ENCODE data around the gene DGKB.
A peak's percentile ranks its signal among the peaks of the same experiment; 100 is the strongest.

The DGKB gene

DNA sequence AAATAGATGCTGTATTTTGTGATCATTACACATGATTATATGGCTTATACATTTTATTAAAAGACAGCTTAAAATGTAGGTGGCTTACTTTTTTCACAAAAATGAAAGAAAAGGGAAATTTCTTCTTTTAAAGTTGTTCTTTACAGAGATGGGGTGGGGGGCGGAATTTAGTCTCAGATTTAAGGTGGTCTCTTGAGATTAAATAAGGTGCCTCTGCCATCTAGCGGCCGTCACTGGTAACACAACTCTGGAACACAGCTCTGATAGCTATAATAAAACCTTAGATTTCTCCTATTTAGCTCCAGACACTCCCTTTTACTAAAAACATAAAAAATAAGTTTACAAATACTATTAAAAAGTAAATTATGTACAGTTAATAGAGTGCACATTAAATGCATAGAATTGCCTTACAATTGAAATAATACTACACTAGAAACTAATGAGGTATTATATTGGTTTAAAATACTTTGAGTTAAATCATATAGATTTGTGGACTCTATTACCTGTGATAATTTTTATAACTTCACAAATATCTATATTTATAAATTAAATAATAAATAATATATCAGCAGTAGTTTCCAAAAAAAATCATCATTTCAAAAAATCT lies 210.9 kb downstream of the DGKB start:
- H3K27me3 ChIP-seq (ENCODE audit: low read depth): no peaks in the 10 kb centered on the region; the same call in none of the 2 replicates
- H3K4me3 ChIP-seq: no peak overlapping the region
- no peaks in the 10 kb centered on the region for H3K9me3 ChIP-seq
- in situ Hi-C loops (cut with MboI; ENCODE audit: low sequenced_read_pairs): loop anchor here (25.0 kb wide), 1 partner anchor 1404 kb away; no protein-coding TSS in a partner anchor
- peak in 1 of 2 experiments; percentile 71 for DNase-seq (ENCODE audit: low spot score in 2 of 2)
- H3K4me1 ChIP-seq: no peaks in the 10 kb centered on the region
- H3K36me3 ChIP-seq (replicated peaks): no peaks in the 10 kb centered on the region

DNA sequence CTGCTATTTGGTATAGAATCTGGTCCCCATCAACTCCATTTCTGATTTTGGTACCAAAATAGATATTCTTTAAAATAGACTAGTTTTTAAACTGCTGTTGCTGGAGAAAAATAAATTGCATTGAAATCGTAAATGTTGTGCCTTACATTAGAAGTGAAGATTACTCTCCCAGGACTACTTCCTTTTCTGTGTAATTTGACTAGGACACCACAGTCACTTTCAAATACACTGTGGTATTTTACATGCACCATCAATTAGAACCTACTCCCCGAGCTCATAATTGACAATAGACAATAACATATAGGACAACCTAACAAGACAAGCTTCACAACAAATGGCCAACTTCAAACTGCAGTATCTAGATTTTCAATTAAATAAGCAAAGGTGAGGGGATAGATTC lies 211.5 kb downstream of the DGKB start:
- Histone ChIP-seq H3K4me1 (no peaks in the 10 kb centered on the region), H3K4me3 (no peak overlapping the region), H3K27me3 (ENCODE audit: low read depth) (no peaks in the 10 kb centered on the region; the same call in none of the 2 replicates), H3K36me3 (replicated peaks) (no peaks in the 10 kb centered on the region), H3K9me3 (no peaks in the 10 kb centered on the region)
- in situ Hi-C loops (cut with MboI; ENCODE audit: low sequenced_read_pairs): loop anchor here (25.0 kb wide), 1 partner anchor 1404 kb away; no protein-coding TSS in a partner anchor
- DNase-seq (ENCODE audit: low spot score in 2 of 2): no peak

DNA sequence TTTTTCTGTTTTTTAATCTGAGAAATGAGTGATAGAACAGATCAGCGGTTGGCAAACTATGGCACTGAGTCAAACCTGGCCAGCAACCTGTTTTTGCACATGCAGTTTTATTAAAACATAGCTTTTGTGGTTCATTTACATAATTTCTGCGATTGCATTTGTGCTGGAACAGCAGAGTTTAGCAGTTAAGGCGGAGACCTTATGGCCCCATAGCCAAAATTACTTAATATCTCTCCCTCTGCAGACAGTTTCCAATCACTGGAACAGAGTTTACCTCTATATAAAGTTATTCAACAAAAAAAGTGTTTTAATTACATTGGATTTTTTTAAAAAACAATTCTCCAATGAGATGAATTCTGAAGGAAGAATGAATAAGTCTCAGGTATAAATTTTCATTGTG lies 212.1 kb downstream of the DGKB start:
- Histone ChIP-seq H3K9me3 (no peaks in the 10 kb centered on the region), H3K4me1 (no peaks in the 10 kb centered on the region), H3K27me3 (ENCODE audit: low read depth) (no peaks in the 10 kb centered on the region; the same call in none of the 2 replicates), H3K4me3 (no peak overlapping the region), H3K36me3 (replicated peaks) (no peaks in the 10 kb centered on the region)
- DNase-seq (ENCODE audit: low spot score in 2 of 2): no peak
- in situ Hi-C loops (cut with MboI; ENCODE audit: low sequenced_read_pairs): loop anchor here (25.0 kb wide), 1 partner anchor 1403 kb away; no protein-coding TSS in a partner anchor

DNA sequence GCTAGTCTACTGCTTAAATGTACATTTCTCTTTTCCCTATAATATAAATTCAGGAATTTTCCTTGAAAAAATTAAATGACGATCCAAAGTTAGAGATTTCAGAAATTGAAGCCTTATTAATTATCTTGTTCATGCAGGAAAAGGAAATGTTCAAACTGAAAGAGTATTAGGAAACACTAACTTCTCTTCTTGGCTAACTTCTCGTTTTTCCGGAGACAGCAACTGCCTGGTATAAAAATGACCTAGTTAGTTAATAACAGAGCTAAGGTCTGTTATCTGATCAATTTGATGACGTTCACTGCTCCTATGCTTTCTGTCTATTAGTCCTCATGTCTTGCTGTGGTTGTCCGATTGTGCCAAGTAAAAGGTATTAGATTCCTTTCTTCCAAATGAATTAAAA lies 212.5 kb downstream of the DGKB start:
- Histone ChIP-seq H3K4me3 (no peak overlapping the region), H3K9me3 (no peaks in the 10 kb centered on the region), H3K27me3 (ENCODE audit: low read depth) (no peaks in the 10 kb centered on the region; the same call in none of the 2 replicates), H3K36me3 (replicated peaks) (no peaks in the 10 kb centered on the region), H3K4me1 (no peaks in the 10 kb centered on the region)
- in situ Hi-C loops (cut with MboI; ENCODE audit: low sequenced_read_pairs): loop anchor here (25.0 kb wide), 1 partner anchor 1403 kb away; no protein-coding TSS in a partner anchor
- no peak for DNase-seq (ENCODE audit: low spot score in 2 of 2)

DNA sequence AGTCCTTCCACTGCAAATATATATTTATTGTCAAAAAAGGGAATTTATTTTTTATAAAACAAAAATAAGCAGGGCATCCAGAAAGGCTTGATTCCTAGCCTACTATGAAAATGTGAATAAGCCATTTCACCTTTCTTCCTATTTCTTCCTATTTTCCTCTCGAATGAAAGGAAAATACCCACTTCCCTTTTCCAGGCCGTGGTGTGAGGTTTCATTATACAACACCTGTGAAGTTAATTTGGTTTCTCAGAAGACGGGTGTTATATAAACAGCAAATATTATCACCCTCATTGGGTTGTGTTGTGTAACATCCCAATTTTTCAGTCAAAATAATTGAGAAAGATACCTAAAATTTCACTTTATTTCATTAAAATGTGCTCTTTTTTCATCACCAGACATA lies 214.3 kb downstream of the DGKB start:
- H3K4me3 ChIP-seq: no peak overlapping the region
- no peaks in the 10 kb centered on the region; the same call in none of the 2 replicates for H3K27me3 ChIP-seq (ENCODE audit: low read depth)
- H3K4me1 ChIP-seq: no peaks in the 10 kb centered on the region
- in situ Hi-C loops (cut with MboI; ENCODE audit: low sequenced_read_pairs): loop anchor here (25.0 kb wide), 1 partner anchor 1401 kb away; no protein-coding TSS in a partner anchor
- DNase-seq (ENCODE audit: low spot score in 2 of 2): no peak
- no peaks in the 10 kb centered on the region for H3K36me3 ChIP-seq (replicated peaks)
- no peaks in the 10 kb centered on the region for H3K9me3 ChIP-seq

DNA sequence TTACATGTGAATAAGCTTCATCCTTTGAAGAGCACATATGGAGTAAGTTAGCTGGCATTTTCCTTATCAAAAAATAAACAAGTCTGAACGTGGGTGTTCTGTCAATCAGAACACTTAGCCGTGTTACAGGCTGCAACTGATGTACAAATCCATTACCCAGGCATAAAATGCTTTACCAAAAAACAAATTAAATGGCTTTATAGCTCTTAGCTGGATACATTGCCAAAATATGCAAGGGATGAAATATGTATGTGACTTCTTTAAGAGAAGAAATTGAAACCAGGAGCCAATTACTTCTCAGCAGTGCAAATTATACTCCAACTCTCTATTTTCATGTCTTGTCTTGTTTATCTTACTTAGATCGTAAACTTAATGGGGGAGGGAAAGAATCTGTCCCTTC lies 214.8 kb downstream of the DGKB start:
- Histone ChIP-seq H3K36me3 (replicated peaks) (no peaks in the 10 kb centered on the region), H3K9me3 (no peaks in the 10 kb centered on the region), H3K4me1 (no peaks in the 10 kb centered on the region), H3K4me3 (no peak overlapping the region), H3K27me3 (ENCODE audit: low read depth) (no peaks in the 10 kb centered on the region; the same call in none of the 2 replicates)
- in situ Hi-C loops (cut with MboI; ENCODE audit: low sequenced_read_pairs): loop anchor here (25.0 kb wide), 1 partner anchor 1400 kb away; no protein-coding TSS in a partner anchor
- no peak for DNase-seq (ENCODE audit: low spot score in 2 of 2)

DNA sequence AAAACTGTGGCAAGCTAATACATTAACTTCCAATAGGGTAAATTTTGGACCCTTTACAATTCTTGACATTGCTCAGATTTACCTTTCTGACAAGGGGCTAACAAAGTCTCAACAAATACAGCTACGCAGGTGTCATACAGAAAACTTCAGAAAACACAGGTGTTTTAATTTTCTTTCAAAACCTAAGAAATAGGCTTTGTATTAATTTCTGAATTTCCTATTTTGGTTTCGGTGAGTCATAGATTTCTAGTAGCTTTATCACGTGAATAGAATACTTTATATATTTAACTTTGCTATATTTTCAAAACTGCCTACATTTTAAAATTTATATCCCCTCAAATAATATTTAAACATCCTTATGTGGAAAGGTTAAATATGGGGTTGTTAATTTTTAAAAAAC lies 215.3 kb downstream of the DGKB start:
- Histone ChIP-seq H3K4me1 (no peaks in the 10 kb centered on the region), H3K27me3 (ENCODE audit: low read depth) (no peaks in the 10 kb centered on the region; the same call in none of the 2 replicates), H3K4me3 (no peak overlapping the region), H3K9me3 (no peaks in the 10 kb centered on the region), H3K36me3 (replicated peaks) (no peaks in the 10 kb centered on the region)
- no peak for DNase-seq (ENCODE audit: low spot score in 2 of 2)
- in situ Hi-C loops (cut with MboI; ENCODE audit: low sequenced_read_pairs): loop anchor here (25.0 kb wide), 1 partner anchor 1400 kb away; no protein-coding TSS in a partner anchor

DNA sequence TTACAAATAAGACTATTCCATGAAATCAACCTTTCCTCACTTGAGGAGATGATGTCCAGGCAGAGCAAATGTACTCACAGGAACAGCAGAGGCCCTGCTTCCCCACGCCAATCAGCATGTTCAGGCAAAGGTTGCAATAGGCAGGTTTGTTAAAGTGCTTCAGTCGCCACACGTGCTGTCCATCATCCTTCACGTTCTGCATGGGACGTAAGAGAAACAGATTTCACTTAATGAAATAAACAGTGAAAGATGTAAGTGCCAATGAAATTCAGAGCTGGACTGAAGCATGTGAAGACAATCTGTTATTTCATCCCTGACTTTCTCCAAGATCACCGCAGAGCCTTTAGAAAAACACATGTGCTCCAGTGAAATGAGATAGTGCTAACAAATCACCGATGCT lies 217.4 kb downstream of the DGKB start:
- in situ Hi-C loops (cut with MboI; ENCODE audit: low sequenced_read_pairs): loop anchor here (25.0 kb wide), 1 partner anchor 1398 kb away; no protein-coding TSS in a partner anchor
- no peak for DNase-seq (ENCODE audit: low spot score in 2 of 2)
- Histone ChIP-seq H3K9me3 (no peaks in the 10 kb centered on the region), H3K27me3 (ENCODE audit: low read depth) (no peaks in the 10 kb centered on the region; the same call in 1 of the 2 replicates), H3K4me1 (no peaks in the 10 kb centered on the region), H3K4me3 (no peak overlapping the region), H3K36me3 (replicated peaks) (no peaks in the 10 kb centered on the region)

DNA sequence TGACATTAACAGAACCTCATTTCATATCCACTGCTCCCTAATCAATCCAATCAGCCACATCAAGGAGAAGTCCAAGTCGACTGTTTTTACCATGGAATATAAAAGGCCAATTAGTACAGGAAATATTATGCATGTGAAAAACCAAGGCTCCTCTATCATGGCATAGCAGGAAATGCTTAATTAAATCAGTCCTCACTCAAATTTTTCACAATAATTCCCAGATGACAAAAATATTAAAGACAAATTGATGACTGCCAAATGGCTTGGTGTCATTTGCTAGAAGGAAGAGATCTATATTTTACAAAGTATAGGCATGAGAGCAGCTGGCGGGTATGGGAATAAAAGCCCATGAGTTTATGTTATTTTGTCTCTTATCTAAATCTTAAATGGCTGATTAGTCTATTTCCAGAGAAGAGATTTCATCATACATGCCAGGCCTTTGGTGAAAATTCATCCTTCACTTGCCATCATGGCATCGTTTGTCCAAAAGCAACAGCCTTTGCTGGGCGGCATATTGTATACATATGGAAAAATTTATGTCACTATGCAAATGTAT lies 219.6 kb downstream of the DGKB start:
- Histone ChIP-seq H3K4me1 (no peaks in the 10 kb centered on the region), H3K9me3 (no peaks in the 10 kb centered on the region), H3K36me3 (replicated peaks) (no peaks in the 10 kb centered on the region), H3K27me3 (ENCODE audit: low read depth) (no peaks in the 10 kb centered on the region), H3K4me3 (no peak overlapping the region)
- in situ Hi-C loops (cut with MboI; ENCODE audit: low sequenced_read_pairs): loop anchor here (25.0 kb wide), 1 partner anchor 1396 kb away; no protein-coding TSS in a partner anchor
- DNase-seq (ENCODE audit: low spot score in 2 of 2): no peak

DNA sequence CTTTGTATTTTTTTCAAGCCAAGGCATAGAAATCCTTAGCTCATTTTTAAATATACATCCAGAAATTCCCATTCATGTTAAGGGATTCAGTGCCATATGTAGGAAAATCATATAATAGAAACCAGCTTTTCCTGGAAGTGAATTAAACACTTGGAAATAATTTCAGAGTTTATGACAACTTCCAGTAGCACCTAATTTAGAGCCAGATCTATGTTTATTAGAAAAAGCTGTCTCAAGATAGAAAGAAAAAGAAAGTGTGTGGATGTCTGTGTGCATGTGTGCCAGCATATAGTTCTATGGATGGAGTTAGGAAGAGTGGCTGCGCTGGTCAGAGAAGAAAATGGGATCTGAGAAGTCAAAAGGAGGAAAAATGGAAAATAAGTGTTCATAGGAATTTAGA lies 225.7 kb downstream of the DGKB start:
- in situ Hi-C loops (cut with MboI; ENCODE audit: low sequenced_read_pairs): loop anchor here (25.0 kb wide), 1 partner anchor 1390 kb away; no protein-coding TSS in a partner anchor
- H3K27me3 ChIP-seq (ENCODE audit: low read depth): no peaks in the 10 kb centered on the region
- H3K4me1 ChIP-seq: no peaks in the 10 kb centered on the region
- DNase-seq (ENCODE audit: low spot score in 2 of 2): no peak
- H3K4me3 ChIP-seq: no peak overlapping the region
- H3K9me3 ChIP-seq: no peaks in the 10 kb centered on the region
- no peaks in the 10 kb centered on the region for H3K36me3 ChIP-seq (replicated peaks)

DNA sequence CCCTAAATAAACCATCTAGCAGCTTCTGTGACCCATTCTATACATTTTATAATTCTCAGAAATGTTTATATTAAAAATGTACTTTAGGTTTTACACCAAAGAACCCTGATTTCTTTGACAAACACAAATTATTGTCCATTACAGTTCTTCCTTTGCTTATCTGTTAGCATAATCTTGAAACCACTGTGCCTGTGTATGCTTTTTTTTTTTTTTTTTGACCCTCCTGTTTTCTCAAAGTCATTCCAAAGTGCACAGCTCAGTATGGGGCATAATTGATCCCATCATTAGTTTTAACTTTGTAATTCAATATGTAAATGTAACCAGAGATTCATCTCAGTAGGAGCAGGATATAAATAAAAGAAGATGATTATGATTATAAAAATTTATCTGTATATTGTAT lies 229.3 kb downstream of the DGKB start:
- DNase-seq (ENCODE audit: low spot score in 2 of 2): no peak
- Histone ChIP-seq H3K36me3 (replicated peaks) (no peaks in the 10 kb centered on the region), H3K27me3 (ENCODE audit: low read depth) (no peaks in the 10 kb centered on the region), H3K9me3 (no peaks in the 10 kb centered on the region), H3K4me1 (no peaks in the 10 kb centered on the region), H3K4me3 (no peak overlapping the region)
- in situ Hi-C loops (cut with MboI; ENCODE audit: low sequenced_read_pairs): no loop called here

DNA sequence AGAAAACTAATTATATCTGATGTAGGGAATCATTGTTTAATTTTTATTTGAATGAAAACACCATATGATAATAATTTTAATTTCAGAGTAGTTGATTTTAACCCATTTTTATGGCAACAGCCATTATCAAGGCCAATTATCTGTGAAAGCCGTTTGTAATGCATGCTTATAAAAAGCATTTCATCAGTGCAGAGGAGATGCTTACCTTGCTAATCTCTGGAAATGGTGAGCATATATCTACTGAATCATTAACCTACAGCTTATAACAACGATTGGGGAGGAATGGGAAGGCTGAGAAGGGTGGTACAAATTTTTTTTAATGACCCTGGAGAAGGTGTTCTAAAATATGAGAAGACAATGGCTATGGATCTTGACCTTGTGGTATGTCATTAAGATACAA lies 235.6 kb downstream of the DGKB start:
- in situ Hi-C loops (cut with MboI; ENCODE audit: low sequenced_read_pairs): no loop called here
- DNase-seq (ENCODE audit: low spot score in 2 of 2): no peak

DNA sequence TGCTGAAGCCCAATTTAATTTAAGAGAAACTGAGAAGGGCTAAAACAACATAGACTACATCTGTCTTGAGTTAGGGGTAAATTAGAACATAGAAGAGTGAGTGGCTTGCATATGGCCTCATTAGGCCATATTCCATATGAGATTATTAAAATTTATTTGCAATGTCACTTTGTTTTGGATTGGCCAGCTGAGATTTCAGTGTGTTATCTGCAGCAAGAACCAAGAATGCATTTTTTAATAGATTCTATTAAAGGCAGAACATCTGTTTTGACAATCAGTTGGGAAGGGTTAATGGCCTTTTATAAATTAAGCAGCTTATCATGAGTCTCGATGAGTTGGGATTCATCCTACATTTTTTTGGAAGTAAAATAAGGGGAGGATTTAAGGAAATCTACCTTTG lies 236.2 kb downstream of the DGKB start:
- H3K9me3 ChIP-seq: no peaks in the 10 kb centered on the region

More for the DNA sequence above, 235.6 kb downstream of the DGKB start:
- Histone ChIP-seq H3K9me3 (no peaks in the 10 kb centered on the region), H3K36me3 (replicated peaks) (no peaks in the 10 kb centered on the region), H3K27me3 (ENCODE audit: low read depth) (0 out of 2 replicates have a peak, but pooled peaks cover 3% of the 10 kb centered on the region), H3K4me3 (no peak overlapping the region), H3K4me1 (no peaks in the 10 kb centered on the region)

DNA sequence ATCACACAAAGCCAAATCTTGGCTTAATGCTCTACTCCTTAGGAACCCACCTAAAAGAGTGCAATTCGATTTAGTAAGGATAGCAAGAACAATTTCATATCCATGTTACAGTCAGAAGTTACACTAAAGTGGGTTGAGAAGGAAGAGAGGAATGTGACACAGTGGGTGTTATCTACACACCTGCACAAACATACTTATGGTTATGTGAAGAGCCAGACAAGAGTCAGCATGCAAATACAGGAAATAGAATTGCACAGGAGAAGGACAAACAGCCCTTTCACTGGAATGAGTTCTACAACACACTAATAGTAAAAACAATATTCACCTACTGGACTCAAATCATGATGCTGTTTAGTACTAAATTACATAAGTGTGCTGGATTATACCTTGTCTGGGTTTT lies 262.8 kb downstream of the DGKB start:
- DNase-seq (ENCODE audit: low spot score in 2 of 2): no peak
- Histone ChIP-seq H3K36me3 (replicated peaks) (no peaks in the 10 kb centered on the region), H3K27me3 (ENCODE audit: low read depth) (no peaks in the 10 kb centered on the region), H3K9me3 (no peaks in the 10 kb centered on the region), H3K4me1 (no peaks in the 10 kb centered on the region), H3K4me3 (no peak overlapping the region)
- in situ Hi-C loops (cut with MboI; ENCODE audit: low sequenced_read_pairs): no loop called here

More for the DNA sequence above, 236.2 kb downstream of the DGKB start:
- no peak overlapping the region for H3K4me3 ChIP-seq
- in situ Hi-C loops (cut with MboI; ENCODE audit: low sequenced_read_pairs): no loop called here
- no peaks in the 10 kb centered on the region for H3K36me3 ChIP-seq (replicated peaks)
- H3K27me3 ChIP-seq (ENCODE audit: low read depth): 0 out of 2 replicates have a peak, but pooled peaks cover 3% of the 10 kb centered on the region
- H3K4me1 ChIP-seq: no peaks in the 10 kb centered on the region
- DNase-seq (ENCODE audit: low spot score in 2 of 2): no peak
